ENCODE measurements around the gene MEI4.
"Not testable (repeated sequence)": the region's sequence is repeated elsewhere in the genome, so short reads cannot be mapped to it uniquely, and the experiment has no call there.

MEI4 gene, protein sequence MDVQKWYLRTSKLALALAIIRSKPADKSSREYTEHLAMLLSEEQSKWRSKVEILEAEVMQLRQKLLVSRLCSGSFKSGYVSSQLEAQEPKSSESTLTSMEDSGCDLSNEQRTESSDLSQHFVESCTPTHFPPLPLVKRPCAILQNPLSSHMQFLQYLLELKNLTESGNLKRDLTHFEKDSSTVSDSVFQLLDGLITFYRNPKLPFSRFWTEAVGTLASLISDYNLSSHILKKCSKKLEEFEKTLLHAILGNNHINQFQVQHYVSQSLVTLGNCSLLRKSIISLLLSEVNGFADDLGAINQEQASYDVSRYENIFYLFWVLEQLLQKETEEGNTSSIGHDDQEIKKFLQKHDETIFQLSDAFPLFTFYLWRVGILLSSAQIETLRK

DNA sequence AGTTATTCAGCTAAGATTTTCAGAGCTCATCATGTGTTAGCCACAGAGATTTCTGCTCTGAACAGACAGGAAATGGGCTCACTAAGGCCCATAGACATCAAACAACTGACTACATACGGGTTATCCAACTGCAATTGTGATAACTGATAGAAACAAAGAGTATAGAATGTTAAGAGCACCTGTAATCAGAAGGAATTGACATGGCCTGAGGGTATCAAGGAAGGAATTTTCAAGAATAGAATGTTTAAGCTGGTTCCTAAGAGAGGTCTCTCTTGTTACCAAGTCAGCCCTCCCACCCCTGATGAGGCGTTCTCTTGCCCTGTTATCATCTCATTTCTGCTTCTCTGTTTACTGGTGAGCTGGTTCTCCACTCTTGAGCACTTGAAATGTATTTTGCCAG lies at the start of gene MEI4:
Gene MEI4, plus strand, starts transcription at position 301 of the 400 bp plus-strand sequence. CDS start 37,633 bp downstream, outside the sequence.
- no peak for DNase-seq

DNA sequence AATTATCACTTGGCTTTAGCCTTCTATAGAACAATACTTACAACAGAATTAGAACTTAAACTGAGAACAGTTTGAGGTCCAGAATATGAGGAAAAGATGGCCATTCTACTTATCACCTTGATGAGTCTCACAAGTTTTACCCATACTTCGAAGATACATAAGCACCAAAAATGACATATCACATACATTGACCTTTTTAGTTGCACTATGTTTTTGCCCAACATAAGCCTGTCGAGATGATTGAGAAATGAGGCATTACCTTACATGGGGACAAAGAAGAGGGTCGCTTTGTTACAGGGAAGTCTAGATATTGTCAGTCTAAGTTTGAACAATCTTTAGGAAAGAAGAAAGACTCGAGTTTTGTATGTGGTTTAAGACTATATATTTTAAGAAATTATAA lies 48.4 kb upstream of the MEI4 start:
- no peak for DNase-seq

DNA sequence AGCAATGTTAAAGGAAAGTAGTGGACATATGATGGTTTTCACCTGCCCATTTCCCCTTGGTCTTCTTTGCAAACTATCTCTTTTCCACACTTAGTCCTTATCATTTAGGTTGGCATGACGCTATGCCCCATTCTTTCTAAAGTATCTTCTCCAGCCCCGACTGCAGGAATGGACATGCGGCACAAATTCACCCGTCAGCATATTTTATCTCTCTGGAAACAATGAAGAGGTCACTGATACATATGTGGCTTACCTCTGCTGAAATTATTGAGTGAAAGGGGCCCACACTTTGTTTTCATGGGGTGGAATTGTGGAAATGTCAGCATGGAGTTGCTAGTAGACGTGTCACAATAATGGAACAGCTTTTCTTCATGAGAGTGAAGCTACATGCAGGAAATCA lies 45.8 kb upstream of the MEI4 start:
- no peak for DNase-seq

DNA sequence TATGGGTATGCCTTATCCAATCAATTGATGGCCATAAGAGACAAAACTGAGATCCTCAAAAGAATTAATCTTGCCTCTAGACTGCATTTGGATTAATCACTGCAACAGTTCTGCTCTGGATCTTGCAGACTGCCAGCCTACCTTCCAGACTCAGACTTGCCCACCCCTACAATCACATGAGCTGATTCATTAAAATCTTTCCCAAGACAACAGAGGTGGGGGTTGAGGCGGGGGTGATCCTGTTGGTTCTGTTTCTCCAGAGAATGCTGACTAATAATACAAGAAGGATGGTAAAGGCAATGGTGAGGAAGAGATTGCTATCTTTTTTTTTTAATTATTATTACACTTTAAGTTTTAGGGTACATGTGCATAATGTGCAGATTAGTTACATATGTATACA lies 43.7 kb upstream of the MEI4 start:
- no peak for DNase-seq

DNA sequence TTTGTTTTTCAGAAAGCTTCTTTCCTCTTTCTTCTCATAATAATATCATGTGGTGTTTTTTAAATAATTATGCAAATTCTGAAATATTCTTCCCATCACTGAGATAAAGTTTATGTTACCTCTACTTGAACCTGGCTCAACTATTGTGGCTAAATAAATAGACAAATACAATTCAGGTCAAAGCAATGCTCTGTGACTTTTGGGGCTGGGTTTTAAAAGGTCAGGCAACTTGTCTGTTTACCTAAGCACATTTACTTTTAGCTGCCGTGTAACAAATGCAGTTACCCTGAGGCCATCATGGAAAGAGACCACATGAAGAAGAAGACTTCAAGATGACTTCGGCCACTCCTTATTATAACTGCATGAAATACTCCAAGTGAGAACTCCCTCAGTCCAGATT lies 33.7 kb upstream of the MEI4 start:
- DNase-seq, result no peak

GRCh38 chr6:77620278-77620882 lies 32.5 kb upstream of the MEI4 start:
- no peak for DNase-seq

DNA sequence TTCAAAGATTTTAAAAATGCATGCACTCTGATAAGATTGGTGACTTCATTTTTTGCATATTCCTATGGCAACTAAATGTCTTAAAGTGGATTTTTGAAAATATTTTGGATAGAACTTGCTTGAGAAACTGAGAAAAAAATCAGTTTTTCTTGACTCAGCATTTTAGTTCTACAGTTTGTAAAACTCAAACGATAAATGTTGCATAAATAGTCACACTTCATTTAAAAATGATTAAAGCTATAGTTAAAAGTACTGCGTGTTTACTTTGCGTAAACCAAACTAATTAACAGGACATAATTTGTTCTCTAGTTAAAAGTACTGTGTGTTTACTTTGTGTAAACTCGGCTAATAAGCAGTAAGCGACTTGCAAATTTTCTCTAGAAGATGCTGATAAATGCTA lies 28.3 kb upstream of the MEI4 start:
- no peak for DNase-seq

GRCh38 chr6:77626426-77626825 lies 26.4 kb upstream of the MEI4 start:
- no peak for DNase-seq

- no peak for DNase-seq
Measured at GRCh38 chr6:77630014-77630413, 22.8 kb upstream of the MEI4 start.

DNA sequence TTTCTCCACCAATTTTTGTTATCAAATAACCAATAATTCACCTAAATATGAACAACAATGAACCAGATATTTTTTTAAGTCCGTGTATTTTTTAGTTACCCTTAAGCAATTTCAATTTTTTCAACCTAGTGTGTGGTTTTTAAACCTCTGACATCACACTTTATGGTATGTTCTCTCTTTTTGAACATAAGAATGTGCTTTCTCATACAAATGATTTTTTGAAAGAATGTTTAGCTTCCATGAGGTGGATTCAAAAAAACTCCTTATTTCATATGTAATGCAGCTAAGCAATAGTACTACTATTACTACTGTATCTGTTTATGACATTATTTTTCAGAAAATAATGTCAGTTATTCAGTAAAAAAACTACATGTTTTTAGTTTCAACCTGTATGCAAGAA lies 19.4 kb upstream of the MEI4 start:
- DNase-seq, result no peak

- DNase-seq, result no peak
Measured at GRCh38 chr6:77633993-77634715, 18.7 kb upstream of the MEI4 start.

DNA sequence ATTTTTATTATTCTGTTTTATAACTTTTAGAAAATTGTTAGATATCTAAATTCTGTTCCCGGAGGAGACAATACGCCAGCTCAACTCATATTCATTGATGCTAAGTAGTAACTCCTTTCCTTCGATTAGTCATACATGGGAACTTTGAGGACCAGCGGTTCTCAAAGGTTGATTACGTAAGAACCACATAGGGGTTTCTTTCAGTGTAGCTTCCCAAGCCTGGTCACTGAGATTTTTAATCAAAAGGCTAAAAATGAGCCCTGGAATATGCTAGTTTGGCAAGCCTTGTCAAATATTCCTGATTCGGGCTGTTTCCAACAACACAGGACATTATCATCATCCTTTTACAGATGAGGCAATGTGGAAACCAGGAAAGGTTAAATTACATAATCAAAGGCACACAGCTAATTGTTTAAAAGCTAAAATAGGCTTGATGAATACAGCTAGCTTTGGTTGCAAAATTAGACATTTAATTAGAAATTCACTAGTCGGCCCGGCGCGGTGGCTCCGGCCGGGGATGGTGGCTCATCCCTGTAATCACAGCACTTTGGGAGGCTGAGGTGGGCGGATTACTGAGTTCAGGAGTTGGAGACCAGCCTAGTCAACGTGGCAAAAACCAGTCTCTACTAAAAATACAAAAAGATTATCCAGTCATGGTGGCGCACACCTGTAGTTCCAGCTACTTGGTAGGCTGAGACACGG lies 14.6 kb upstream of the MEI4 start:
- no peak for DNase-seq

DNA sequence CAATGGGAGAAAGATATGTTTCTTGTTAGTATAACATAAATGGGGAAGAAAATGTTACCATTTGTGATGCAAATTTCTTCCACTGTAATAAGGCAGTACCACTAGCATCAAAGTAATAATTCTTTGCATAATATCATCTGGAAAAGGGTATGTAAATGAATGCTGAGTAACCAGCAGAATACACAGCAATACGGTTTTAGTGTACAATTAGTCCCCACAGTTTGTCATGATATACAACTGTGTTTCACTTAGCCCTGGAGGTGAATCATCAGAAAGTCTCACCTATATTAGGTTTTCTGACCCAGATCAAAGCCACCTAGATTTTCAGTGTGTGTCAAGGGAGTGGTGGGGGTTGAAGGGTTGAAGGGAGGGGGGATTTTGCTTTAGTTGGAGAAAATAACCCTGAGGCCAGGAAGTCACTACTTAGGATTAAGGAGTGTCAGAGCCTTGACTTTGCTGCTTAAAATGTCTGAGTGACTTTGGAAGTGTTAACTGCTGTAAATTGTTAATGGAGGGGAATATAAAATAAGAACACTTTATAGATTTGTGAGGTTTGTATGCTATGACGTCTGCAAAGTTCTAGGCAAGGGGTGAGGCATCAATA lies 8.6 kb upstream of the MEI4 start:
- DNase-seq, result no peak

DNA sequence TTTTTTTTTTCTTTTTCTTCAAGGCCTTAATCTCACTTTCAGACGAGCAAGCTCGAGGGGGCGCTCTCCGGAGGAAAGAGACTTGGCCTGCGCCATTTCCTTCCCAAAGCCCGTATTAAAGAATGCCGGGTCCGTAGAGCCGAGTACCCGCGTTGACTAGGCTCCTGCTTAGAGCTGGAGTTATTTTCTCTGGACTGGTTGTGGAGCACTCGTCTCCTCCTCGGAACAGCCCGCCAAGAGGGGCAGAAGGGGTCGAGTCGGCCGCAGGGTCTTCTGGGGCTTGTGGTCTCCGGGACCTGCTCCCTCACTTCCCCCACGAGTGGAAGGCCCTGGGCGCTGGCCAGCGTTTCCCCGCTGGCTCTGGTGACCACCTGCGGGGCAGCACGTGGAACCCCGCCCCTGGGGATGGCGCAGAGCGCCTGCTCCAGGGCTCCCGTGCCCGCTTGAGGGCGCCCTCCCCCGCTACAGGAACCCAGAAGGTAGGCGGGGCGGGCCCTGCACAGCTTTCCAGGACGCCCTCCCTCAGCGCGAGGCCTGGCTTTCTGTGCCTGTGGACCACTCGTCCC lies 2.7 kb upstream of the MEI4 start:
- no peak for DNase-seq

- no peak for DNase-seq
Measured at GRCh38 chr6:77653816-77654215, 977 bp downstream of the MEI4 start.

DNA sequence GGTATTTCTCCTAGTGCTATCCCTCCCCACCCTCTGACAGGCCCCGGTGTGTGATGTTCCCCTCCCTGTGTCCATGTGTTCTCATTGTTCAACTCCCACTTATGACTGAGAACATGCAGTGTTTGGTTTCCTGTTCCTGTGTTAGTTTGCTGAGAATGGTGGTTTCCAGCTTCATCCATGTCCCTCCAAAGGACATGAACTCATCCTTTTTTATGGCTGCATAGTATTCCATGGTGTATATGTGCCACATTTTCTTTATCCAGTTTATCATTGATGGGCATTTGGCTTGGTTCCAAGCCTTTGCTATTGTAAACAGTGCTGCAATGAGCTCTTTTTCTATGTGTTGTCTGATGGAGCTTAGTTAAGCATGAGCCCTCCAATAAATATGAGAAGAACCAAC lies 2.2 kb downstream of the MEI4 start:
- DNase-seq, result not testable (repeated sequence)

DNA sequence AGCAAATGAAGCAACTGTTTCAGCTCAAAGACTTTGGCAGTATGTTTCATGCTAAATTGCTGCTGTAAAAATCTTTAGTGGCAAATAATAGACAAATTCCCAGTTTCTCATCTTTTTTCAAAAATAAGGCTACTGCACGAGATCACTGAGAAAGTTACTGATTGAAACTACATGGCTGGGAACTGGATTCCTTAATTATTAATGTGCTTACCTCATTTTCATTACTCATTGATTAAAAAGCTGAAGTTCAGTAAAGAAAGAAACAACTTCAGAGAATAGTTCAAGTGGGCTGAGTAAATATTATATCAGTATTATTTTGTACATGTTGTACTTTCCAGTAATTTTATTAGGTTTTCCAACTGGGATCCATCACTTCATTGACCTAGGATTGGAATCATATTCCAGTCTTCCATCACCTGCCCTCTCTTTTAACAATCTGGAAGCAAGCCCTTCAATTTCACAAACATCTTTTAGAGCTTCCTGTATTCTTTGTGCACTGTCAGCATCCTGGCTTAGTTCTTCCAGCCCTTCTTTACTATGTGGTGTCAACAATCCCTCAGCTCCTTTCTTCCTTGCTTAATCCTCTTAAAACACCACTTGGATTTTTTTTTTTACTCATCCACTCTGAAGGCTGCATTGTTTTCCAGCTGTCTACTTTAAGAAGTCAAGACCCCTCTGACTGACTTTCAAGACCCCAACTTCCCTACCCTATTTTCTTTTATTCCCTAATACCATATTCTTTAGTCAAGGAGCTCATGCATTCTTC lies 4.3 kb downstream of the MEI4 start:
- no peak for DNase-seq

GRCh38 chr6:77666340-77666739 lies 13.5 kb downstream of the MEI4 start:
- DNase-seq, result no peak

- DNase-seq, result no peak
Measured at GRCh38 chr6:77666846-77667245, 14.0 kb downstream of the MEI4 start.

DNA sequence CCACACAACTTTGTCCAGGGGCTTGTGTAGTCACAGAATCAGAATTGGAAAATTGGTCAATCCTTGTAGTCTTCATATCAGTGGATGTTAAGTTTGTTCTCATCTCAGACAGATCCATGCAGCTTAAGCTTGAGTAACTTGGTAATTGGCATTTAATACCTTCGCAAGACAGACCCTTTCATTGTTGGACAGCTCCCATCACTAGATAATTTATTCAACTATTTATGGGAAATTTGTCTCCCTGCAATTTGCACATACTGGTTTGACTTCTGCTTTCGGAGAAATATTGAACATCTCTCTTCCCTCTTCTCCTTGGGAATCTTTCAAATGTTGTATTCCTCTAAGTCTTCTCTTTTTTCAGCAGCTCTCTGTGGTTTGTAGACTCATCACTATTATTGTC lies 17.1 kb downstream of the MEI4 start:
- DNase-seq, result no peak

- DNase-seq, result no peak
Measured at GRCh38 chr6:77674211-77674610, 21.4 kb downstream of the MEI4 start.

DNA sequence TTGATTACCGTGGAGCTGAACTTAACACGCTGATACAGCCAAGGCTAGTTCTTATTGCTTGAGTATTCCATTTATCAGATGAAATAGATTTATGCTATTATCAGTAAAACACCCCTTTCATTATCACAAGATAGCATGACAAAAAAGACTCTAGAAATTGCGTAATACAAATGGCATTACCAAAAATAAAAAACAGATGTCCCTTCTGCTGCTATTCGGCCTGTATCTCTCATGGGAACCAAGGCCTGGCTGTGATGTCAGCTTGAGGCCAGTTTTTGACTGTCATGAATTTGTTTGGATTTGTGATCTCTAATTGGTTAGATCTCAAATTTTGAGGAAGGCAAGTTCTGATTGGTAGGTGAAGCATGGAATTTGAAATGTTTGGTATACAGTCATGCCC lies 25.2 kb downstream of the MEI4 start:
- DNase-seq, result no peak

Measured in activated effector memory CD4-positive, alpha-beta T cell treated with anti-CD3 and anti-CD28 coated beads, Interleukin-2, amount 50 U/mL, for 16 hours (primary cell).